HG02623 (cell line): ENCODE results near the gene BDH1.
"Not testable (repeated sequence)": the region's sequence is repeated elsewhere in the genome, so short reads cannot be mapped to it uniquely, and the experiment has no call there.

Experiments used
- ATAC-seq: cut with Tn5 transposase; IDR thresholded peaks from one replicate; pipeline ENCODE4 v1.9.1; 2021; ENCODE audit warnings: moderate library complexity; ENCODE audit not compliant: unreplicated experiment

Gene BDH1

DNA sequence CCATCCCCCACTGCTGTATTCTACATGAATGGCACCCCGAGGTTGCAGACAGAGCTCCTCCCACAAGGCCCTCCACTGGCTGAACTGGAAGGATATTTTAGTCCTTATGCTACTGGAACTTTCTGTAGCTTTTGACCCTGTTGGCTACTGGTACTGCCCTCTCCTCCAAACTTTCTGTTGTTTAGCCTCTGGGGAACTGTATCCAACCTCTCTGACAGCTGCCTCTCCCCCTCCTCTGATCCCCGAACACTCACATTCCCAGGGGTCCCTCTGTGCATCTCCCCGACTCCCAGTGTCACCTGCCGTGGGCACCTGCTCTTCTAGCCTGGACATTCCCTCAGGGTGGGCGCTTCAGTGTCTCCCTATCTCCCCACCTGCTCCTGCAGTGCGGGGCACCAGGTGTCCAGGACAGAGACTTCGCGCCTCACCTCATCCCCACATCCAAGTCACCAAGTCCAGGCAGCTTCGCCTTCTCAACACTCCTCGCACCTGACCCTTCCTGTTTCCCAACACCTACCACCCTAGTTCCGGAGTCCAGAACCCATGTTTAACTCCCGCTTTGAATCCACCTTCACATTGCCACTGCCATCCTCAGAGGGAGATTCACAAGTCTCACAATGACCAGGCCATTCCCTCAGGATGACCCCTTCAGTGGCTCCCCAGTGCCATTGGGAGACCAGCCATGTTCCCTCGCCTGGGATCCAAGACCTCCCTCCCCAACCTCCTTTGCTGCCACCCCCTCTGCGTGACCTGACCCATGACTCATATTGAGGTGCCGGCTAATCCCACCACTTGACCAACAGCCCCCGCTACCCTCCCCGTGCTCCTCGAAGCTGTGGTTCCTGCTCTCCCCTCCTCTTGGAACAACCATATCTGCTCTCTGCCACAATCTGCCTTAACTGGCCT lies 34.2 kb downstream of the BDH1 start:
- ATAC-seq: no peak

DNA sequence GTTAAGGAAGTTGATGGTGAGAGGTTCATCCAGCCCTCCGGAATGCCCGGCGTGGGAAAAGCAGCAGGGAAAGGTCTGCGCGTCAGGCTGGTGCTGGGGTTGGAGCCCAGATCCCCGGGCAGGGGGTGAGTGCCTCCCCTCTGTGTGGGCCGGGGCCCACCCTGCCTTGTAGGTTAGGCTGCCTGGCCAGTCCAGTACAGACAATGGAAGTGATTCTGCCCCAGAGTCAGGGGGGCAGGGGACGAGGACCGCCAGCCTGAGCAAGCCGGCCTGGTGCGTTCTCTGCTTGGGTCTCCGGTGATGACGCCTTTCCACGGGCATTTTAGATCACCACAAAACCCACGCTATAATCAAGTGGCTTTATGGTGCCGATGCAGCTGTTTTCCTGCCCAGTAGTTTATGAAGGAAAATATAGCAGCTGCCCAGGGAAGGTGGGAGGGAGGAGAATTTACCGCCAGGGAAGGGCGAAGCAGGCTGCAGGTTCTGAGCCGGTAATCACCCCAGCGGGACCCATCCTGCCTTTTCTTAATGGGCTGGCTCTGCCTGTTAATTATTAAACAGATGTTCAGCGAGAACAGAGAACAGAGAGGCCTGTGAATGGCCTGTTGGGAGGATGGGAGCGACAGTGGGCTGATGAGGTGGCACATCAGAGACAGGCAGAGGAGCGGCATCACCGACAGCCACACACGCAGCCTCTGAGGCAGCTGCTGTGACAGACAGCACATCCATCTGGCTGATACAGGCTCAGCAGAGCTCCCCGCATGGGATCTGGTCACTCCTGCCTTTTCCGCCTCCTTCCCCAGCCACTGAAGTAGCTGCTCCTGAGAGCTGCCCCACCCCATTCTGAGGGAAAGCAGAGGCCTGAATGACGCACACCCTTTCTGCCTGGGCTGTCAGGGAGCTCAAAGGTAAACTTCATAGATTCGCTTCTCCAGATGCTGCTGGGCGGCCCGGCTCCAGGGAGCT lies 35.2 kb downstream of the BDH1 start:
- ATAC-seq: no peak

DNA sequence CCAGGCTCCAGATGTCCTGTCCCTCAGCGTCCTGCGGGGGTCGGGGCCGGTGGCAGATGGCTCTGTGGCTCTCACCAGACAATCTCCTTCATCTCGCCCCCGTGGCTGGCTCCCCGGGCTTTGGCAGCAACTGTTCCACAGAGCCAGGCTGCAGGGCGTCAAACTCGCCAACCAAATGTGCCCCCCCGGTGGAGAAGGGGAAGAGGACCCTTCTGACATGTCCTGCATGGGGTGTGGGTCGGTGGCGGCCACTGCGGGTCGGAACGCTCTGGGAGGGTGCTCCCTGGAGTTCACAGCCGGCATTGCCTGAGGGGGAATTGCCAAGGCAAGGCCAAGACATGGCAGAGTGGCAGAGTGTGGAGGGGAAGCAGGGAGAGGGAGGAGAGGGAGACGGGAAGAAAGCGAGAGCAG lies 36.0 kb downstream of the BDH1 start:
- no peak for ATAC-seq

DNA sequence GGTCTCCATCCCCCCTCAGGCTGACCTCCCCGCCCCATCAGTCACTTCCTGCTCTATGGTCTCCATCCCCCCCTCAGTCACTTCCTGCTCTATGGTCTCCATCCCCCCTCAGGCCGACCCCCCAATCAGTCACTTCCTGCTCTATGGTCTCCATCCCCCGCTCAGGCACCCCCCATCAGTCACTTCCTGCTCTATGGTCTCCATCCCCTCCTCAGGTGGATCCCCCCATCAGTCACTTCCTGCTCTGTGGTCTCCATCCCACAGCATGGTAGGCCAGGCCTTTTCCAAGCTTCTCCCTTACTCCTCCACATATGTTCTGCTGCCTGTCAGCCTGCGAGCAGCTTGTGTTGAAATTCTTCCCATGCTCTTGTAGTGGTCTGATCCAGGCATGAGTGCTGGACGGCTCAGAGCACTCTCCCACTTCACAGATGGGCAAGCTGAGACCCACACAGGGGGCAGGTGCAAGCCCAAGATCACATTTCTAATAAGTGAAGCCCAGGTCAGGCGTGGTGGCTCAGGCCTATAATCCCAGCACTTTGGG lies 36.8 kb downstream of the BDH1 start:
- no peak for ATAC-seq

DNA sequence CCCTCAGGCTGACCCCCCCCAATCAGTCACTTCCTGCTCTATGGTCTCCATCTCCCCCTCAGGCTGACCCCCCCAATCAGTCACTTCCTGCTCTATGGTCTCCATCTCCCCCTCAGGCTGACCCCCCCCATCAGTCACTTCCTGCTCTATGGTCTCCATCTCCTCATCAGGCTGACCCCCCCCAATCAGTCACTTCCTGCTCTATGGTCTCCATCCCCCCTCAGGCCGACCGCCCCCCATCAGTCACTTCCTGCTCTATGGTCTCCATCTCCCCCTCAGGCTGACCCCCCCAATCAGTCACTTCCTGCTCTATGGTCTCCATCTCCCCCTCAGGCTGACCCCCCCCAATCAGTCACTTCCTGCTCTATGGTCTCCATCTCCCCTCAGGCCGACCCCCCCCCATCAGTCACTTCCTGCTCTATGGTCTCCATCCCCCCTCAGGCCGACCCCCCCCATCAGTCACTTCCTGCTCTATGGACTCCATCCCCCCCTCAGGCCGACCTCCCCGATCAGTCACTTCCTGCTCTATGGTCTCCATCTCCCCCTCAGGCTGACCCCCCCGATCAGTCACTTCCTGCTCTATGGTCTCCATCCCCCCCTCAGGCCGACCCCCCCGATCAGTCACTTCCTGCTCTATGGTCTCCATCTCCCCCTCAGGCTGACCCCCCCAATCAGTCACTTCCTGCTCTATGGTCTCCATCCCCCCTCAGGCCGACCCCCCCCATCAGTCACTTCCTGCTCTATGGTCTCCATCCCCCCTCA lies 37.7 kb downstream of the BDH1 start:
- ATAC-seq: not testable (repeated sequence)

DNA sequence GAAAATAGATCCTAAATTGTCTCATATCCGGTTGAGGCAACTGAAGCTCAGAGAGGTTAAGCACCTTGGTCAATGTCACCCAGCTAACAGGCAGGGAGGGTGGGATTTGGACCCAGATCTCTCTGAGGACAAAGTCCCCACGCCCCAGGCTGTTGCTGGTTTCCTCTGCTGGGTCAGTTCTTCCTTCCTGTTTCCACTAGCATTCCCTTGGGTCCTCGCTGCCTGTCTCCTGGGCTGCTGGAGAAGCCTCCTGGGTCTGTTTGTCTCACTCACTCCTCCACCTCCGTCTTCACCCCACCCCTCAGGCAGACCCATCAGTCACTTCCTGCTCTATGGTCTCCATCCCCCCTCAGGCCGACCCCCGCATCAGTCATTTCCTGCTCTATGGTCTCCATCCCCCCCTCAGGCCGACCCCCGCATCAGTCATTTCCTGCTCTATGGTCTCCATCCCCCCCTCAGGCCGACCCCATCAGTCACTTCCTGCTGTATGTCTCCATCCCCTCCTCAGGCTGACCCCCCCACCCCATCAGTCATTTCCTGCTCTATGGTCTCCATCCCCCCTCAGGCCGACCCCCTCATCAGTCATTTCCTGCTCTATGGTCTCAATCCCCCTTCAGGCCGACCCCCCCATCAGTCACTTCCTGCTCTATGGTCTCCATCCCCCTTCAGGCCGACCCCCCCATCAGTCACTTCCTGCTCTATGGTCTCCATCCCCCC lies 38.7 kb downstream of the BDH1 start:
- not testable (repeated sequence) for ATAC-seq

DNA sequence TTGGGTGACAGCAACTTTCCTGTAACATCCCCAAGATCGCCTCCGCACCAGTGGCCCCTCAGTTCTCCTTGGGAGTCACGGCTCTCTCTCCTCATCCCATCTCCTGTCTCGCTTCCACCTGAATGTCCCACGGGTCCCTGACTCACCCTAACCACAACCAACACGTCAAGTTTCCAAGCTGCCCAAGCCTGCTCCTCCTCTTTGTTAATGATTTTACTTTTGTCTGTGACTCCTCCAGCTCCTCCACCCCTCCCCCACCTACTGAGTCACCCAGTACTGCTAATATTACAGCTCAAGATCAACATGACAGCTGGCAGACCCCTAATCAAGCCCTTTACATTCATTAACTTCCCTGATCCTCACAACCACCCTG lies 39.3 kb downstream of the BDH1 start:
- ATAC-seq: no peak

DNA sequence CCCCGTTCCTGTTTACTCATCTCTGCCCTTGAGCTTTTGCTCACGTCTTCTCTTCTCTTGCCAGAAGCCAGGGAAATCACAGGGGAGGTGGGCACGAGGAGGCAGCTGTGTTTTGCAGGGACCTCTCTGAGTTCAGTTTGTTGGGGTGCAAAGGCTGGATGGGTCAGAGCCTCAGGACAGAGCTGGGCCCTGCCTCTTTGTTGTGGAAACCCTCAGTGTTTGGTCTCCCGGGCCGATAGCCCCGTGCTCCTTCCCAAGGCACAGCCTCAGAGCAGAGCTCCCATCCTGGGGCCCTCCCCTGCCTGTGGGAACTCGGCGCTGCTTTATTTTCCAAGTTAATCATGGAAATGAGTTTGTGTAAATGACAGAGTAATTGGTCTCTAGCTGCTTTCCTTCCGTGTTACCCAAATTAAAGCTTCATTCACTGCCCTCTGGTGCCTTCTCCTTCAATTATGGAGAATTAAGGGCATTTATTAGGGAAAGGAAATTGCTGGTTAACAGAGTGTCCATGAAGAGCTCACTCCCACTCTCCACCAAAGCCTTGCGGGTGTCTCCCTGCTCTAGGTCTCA lies 40.9 kb downstream of the BDH1 start:
- ATAC-seq: no peak

DNA sequence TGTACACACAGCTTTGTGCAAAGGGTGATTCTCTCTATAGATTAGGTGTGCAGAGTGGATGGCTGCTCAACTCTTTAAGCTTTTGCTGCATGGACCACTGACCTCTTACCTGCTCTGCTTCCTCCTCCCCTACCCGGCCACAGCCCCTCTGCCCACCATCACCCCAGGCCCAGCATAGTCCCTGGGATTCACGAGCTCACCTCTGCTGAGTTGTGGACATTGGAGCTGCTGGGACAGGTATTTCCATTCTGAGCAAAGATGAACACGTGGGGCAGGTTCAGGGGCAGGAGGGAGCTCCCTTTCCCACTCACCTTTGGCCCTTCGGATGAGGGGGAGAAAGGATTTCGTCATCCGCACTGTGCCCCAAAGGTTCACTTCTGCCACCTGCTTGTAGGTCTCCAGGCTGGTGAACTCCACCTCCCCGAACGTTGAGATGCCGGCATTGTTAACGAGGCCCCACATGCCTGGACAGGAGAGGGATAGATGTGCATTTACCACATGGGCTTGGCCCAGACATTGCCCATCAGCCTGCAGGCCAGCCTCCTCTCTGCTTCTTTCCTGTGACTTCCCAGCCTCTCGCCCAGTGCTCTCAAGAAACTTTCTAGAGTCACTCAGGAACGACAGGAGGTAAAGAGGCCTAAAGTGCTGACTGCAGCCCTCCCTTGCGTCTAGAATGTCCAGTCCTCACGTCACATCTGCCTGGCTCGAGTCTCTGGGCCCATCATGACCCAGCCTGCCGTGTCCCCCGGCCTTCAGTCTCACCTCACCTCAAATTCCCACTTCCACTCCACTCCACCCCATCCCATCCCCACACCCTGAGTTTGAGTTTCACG lies 41.6 kb downstream of the BDH1 start:
- no peak for ATAC-seq

DNA sequence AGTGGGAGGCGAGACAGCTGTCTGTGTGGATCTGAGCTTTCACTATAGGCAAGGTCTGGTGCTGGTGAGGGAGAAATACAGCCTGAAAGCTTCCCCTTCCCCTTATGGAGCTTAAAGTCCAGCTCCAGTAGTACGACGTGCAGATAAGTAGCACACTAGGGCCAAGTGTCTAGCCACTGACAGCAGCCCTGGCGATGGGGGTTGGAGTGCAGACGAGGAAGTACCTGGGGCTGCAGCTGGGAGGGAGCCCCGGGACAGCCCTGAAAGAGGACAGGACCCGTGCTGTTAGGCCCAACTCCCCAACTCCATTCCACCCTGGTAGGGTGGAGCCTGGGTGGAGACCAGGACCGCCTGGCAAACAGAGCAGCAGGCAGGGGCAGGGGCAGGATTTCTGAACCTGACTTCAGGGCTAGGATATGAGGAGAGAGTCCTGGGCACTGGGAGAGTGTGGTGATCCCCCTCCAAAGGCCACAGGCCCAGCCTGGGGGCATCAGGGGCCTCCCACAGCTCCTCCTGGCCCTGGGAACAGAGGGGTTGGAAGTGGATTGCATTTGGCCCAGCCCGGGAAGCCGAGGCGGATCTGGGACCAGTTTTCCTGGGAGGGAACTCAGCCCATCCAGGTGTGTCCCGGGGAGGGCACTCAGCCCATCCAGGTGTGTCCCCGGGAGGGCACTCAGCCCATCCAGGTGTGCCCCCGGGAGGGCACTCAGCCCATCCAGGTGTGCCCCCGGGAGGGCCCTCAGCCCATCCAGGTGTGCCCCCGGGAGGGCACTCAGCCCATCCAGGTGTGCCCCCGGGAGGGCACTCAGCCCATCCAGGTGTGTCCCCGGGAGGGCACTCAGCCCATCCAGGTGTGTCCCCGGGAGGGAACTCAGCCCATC lies 42.8 kb downstream of the BDH1 start:
- no peak for ATAC-seq

DNA sequence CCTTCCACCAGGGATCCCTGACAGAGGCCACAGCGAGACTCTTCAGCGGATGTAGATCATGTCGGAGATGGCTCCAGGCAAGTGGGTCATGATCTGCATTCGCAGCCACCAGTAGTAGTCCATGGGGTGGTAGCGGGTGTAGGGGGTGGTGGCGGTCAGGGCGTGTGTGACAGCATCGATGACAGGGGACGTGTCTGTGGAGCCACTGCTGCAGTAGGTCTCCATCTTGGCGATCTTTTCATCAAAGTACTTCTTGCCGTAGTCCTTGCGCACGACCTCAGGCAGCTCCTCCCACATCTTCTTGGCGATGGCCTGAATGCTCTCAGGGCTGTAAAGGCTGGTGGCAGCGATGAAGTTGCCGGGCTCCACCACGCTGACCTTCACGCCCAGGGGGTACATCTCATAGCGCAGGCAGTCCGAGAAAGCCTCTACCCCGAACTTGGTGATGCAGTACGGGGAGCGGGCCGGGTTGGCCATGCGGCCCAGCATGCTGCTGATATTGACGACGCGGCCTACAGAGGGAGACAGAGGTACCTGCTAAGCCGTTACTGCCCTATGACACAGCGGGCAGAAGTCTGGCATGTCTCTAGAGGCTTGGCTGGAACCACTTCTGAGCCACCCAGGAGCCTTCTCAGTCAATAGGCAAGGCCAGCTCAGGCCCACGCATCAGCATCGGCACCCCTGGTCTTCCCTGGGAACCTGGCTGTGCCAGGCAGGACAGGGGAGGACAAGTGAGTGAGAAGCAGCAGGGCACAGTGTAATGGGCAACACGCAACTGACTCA lies 43.7 kb downstream of the BDH1 start:
- no peak for ATAC-seq

DNA sequence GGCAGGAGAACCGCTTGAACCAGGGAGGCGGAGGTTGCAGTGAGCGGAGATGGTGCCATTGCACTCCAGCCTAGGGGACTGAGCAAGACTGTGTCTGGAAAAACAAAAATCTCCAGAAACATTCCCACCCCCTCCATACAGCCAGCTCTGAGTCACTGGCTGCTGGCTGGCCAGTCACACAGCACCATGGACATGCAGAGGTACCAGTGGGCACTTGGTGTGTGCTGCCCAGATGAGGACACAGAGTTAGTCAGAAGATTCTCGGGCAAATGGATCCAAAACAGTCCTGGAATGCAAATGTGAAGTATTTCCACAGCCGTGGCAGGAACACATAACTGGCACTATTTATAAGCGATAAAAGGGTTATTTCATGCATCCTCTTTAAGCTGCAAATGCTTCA lies 44.6 kb downstream of the BDH1 start:
- no peak for ATAC-seq

DNA sequence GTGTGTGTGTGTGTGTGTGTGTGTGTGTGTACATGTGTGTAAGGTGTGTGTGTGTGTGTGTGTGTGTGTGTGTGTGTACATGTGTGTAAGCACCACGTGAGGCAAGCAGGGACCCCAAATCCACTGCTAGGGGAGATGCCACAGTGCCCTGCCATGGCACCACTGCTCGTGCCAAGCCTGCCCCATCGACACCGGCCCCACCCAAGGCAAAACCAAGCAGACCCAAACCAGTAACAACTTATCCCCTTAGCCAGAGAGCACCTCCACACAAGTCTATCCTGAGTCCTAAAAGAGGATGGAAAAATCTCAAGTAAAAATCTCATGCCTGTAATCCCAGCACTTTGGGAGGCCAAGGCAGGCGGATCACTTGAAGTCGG lies 45.1 kb downstream of the BDH1 start:
- no peak for ATAC-seq

DNA sequence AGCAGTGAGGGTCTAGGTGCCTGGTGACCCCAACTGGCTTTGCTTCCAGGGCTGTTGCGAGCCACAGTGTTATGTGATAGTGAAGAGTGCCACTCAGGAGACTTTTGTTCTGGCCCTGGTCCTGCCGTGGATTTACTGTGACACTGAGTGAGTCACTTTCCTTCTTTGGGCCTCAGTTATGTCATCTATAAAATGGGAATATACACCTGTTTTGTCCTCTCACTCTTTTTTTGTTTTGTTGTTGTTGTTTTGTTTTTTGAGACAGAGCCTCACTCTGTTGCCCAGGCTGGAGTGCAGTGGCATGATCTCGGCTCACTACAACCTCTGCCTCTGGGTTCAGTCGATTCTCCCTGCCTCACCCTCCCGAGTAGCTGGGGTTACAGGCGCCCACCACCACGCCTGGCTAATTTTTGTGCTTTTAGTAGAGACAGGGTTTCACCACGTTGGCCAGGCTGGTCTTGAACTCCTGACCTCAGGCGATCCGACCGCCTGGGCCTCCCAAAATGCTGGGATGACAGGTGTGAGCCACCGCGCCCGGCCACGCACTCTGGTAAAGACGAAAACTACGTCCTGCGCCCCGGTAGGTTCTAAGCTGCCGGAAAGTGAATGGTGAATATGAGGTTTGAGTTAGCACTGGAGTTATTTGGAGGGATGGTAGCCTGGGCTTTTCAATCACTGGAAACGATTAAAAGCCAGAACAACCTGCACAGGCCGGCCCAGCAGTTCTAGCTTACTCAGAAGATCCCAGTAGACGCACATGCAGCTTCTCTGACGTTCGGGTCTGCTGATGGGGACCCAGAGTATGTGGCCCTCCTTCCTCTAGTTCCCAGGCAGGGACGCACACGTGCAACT lies 46.6 kb downstream of the BDH1 start:
- ATAC-seq: no peak

DNA sequence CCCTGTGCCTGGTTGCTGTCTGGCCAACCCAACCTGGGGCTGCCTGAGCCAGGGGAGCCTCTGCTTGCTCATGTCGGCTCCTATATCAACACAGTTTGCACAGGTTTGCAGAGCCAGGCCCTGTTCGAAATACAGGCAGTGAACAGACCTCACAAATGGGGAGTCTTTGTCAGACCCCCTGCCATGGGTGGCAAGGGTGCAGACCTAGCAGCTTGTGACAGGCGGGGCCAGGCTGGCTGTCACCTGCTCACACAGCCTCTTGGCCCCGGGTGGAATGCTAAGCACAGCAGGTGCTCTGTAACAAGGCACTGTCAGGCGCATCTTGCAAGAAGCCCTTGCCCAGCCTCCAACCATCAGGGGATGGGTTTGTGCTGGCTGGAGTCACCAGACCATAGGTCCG lies 47.3 kb downstream of the BDH1 start:
- ATAC-seq: no peak

DNA sequence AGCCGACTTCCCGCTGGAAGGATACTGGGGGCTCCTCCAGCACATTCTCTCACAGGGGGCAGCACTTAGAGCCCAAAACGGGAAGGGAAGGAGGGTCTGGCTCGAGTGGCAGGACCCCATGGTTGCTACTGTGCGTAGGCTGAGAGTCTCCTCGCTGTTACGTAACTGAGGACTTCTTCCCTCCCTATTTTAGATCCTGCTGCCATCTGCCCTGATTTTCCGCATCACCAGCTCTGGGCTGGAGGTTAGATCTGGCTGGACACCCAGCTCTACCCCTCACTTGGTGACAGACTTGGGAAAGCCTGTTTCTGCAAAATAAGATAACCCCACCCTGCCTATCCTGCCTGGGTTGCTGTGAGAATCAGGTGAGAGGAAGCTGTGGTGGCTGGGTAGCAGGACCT lies 47.7 kb downstream of the BDH1 start:
- ATAC-seq: no peak
